GM12892 (cell line): ENCODE data around the gene UBASH3B.

Experiments used
- DNase-seq: peaks from one replicate; pipeline ENCODE4 v3.0.0; 2011; ENCODE audit not compliant: insufficient read length
- FAIRE-seq: peaks from 2 replicates; lab custom pipeline; 2011; peaks lifted over from hg19 to GRCh38; lab: Jason Lieb, UNC
- POLR2A ChIP-seq: IDR thresholded peaks from 2 replicates; pipeline ENCODE4 v1.6.1; 2011; ENCODE audit warnings: low read depth, low read length, control low read depth
- POLR2AphosphoS5 ChIP-seq: IDR thresholded peaks from 2 replicates; pipeline ENCODE4 v1.6.1; 2011; ENCODE audit warnings: low read depth, low read length, control low read depth
- TAF1 ChIP-seq: IDR thresholded peaks from 2 replicates; pipeline ENCODE4 v1.6.1; 2011; ENCODE audit warnings: low read depth, mild to moderate bottlenecking, control low read depth, low read length, borderline replicate concordance

Gene UBASH3B

GRCh38 chr11:122681735-122682134 lies 26.2 kb downstream of the UBASH3B start:
- DNase-seq (no peak), FAIRE-seq (peak; percentile 73)

GRCh38 chr11:122682464-122682863 lies 26.9 kb downstream of the UBASH3B start:
- no peak for TF ChIP-seq POLR2AphosphoS5
- no peak for TF ChIP-seq POLR2A
- TF ChIP-seq TAF1 = no peak
- FAIRE-seq = no peak
- no peak for DNase-seq

More at GRCh38 chr11:122681735-122682134, 26.2 kb downstream of the UBASH3B start:
- TF ChIP-seq TAF1 = no peak
- no peak for TF ChIP-seq POLR2A
- no peak for TF ChIP-seq POLR2AphosphoS5

- no peak for FAIRE-seq
- DNase-seq = no peak
- no peak for TF ChIP-seq POLR2AphosphoS5
- TF ChIP-seq POLR2A = no peak
- TF ChIP-seq TAF1 = no peak
Measured at GRCh38 chr11:122685041-122685440, 29.5 kb downstream of the UBASH3B start.

GRCh38 chr11:122686111-122686510 lies 30.6 kb downstream of the UBASH3B start:
- FAIRE-seq (peak; percentile 78), DNase-seq (no peak)
- TF ChIP-seq POLR2AphosphoS5 (no peak), TAF1 (no peak)

GRCh38 chr11:122690384-122690783 lies 34.9 kb downstream of the UBASH3B start:
- no peak for TF ChIP-seq POLR2AphosphoS5
- no peak for TF ChIP-seq TAF1
- TF ChIP-seq POLR2A = no peak
- FAIRE-seq (peak; percentile 91), DNase-seq (no peak)

GRCh38 chr11:122690801-122691548 lies 35.5 kb downstream of the UBASH3B start:
- FAIRE-seq (peak; percentile 78), DNase-seq (no peak)
- TF ChIP-seq POLR2AphosphoS5 = no peak
- no peak for TF ChIP-seq TAF1
- TF ChIP-seq POLR2A = no peak

GRCh38 chr11:122691549-122692150 lies 36.1 kb downstream of the UBASH3B start:
- no peak for TF ChIP-seq POLR2AphosphoS5
- TF ChIP-seq POLR2A = no peak
- TF ChIP-seq TAF1 = no peak
- DNase-seq (no peak), FAIRE-seq (peak; percentile 42)

- TF ChIP-seq TAF1 = no peak
- no peak for TF ChIP-seq POLR2AphosphoS5
- no peak for TF ChIP-seq POLR2A
- FAIRE-seq (peak; percentile 60), DNase-seq (no peak)
Measured at GRCh38 chr11:122692444-122692843, 36.9 kb downstream of the UBASH3B start.

- FAIRE-seq = peak; percentile 80
- DNase-seq = no peak
Measured at GRCh38 chr11:122695076-122695615, 39.6 kb downstream of the UBASH3B start.

GRCh38 chr11:122696662-122697061 lies 41.1 kb downstream of the UBASH3B start:
- FAIRE-seq (peak; percentile 97), DNase-seq (peak; percentile 53)
- no peak for TF ChIP-seq POLR2A
- 0 out of 2 replicates have a peak, but pooled peaks have one; percentile 34 for TF ChIP-seq POLR2AphosphoS5
- TF ChIP-seq TAF1 = no peak

More at GRCh38 chr11:122695076-122695615, 39.6 kb downstream of the UBASH3B start:
- TF ChIP-seq TAF1 = no peak
- TF ChIP-seq POLR2AphosphoS5 = no peak
- TF ChIP-seq POLR2A = no peak

- FAIRE-seq = peak; percentile 100
- DNase-seq = peak; percentile 47
- no peak for TF ChIP-seq TAF1
- TF ChIP-seq POLR2AphosphoS5 = 0 out of 2 replicates have a peak, but pooled peaks have one; percentile 37
- TF ChIP-seq POLR2A = 0 out of 2 replicates have a peak, but pooled peaks have one; percentile 11
Measured at GRCh38 chr11:122697636-122698167, 42.2 kb downstream of the UBASH3B start.

GRCh38 chr11:122698392-122698791 lies 42.9 kb downstream of the UBASH3B start:
- DNase-seq = no peak
- peak; percentile 94 for FAIRE-seq
- no peak for TF ChIP-seq TAF1
- no peak for TF ChIP-seq POLR2A
- no peak for TF ChIP-seq POLR2AphosphoS5
